GM18951 (cell line): ENCODE measurements around the gene TACC2.

Experiments used
- POLR2A ChIP-seq: IDR thresholded peaks from 4 replicates; pipeline ENCODE4 v1.6.1; 2011; ENCODE audit warnings: mild to moderate bottlenecking; ENCODE audit not compliant: insufficient read length, insufficient read depth; ENCODE audit errors: extremely low read depth
- in situ Hi-C: fragments of 300-500 bp; cut with MboI; formaldehyde crosslinking; loops from one replicate; pipeline ENCODE4 v1.12.0; 2022; ENCODE audit warnings: low sequenced_read_pairs, mixed read lengths, inconsistent platforms; ENCODE audit not compliant: unreplicated experiment

Gene TACC2

DNA sequence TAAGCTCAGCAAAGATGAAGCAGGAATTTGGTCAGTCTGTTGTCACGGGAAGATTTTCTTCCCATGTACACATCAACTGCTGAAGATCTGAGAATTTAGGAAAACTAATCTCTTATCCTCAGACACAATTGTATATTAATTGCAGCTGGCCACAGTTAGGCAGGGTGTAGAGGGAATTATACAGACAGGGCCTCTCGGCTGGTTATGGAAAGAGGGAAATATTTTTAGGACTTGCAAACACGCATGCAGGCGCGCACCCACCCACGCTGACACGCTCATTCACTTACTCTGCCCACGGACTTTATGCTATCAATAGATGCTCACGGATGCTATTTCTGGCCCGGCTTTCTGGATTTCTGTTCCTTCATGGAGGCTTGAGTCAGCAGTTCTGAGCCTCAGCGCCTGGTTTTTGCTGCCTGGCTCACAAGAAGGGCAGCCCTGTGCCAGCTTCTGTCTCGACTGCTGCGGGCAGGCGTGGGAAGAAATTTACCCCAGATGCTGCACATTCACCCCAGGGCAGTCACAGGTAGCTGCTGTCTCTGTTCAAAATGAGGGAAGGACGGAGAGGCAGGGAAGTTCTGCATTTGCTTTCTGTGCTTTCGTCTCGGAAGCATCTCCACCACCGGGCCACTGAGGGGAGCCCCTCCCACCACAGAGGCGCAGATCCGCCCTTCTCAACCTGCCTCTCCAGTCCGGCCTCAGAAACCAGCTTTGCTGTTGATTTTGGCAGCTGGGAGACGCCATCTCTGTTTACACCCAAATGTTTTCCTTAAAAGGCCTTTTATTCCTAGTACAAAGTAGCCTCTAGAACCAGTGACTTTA, 165.8 kb downstream of the TACC2 start:
- in situ Hi-C loops, result no loop called here
- no peak for TF ChIP-seq POLR2A

DNA sequence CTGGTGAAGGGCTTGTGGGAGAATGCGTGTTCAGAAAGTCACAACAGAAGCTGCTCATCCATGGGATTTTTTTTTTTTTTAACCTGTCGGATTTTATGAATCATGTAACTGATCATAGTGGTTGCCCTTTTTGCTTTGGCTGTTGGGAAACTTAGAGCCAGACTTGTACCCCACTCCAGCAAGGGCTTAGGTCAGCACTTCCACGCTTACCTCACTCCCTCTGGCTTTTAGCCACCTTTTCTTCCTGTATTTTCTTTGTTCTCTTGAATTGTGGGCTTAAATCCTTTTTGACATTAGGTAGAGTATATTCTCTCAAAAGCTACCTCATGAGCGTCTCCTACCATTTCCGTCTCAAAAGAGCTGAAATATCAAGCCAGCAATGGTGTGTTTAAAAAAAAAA, 168.5 kb downstream of the TACC2 start:
- in situ Hi-C loops, result no loop called here
- TF ChIP-seq POLR2A, result no peak

DNA sequence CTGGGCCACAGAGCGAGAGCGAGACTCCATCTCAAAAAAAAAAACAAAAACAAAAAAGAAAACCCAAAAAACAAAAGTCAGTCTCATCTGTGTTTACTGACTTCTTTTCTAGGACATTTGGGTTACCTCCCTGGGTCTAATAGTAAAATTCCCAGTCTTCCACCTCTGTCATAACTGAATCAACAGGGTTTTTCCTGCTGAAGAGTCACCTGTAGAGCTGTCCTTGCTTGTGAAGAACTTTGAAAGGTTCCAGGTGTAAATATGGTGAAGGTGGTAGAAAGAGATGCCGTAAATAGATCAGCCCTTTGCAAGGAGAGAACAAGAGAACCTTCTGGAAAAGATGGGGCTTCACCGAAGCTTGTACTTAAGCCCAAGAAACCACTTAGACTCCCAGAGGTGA, 169.4 kb downstream of the TACC2 start:
- no peak for TF ChIP-seq POLR2A
- in situ Hi-C loops, result no loop called here

DNA sequence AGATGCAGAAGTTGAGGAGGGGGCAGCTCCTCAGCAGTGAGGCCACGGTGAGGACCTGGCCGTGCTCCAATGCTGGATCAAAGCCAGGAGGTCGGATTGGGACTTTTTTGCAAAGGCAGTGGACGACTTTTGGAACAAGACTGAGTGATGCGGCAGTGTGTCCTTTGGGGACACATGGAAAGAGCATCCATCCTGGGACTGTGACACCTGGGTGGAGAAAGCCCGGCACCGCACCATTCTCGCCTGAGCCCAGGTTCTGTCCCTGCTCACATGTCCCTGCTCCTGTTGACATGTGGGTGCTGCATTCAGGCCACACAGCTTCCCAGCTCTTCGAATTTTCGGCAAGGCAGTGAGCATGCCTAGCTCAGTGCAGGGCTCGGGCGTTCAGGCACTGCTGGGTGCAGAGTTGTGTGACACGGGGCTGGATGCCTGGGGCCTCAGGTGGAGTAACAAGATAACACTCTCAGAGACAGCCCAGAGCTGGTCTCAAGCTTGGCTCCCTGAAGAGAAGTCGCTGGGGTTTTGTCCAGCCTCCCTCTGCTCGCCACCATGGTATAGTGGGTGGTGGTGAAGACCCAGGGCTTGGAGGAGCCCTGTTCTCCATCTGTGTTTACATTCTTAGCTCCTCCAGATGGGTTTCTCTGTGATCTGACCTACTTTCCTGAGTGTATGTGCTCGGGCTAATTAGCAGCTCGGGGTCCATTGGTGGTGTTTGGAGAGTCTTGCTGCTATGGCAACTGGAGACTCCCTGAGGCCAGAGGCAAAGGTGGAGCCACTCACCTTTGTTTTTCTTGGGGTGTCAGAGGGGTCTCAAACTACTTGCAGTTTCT, 170.4 kb downstream of the TACC2 start:
- TF ChIP-seq POLR2A, result no peak
- in situ Hi-C loops, result no loop called here

DNA sequence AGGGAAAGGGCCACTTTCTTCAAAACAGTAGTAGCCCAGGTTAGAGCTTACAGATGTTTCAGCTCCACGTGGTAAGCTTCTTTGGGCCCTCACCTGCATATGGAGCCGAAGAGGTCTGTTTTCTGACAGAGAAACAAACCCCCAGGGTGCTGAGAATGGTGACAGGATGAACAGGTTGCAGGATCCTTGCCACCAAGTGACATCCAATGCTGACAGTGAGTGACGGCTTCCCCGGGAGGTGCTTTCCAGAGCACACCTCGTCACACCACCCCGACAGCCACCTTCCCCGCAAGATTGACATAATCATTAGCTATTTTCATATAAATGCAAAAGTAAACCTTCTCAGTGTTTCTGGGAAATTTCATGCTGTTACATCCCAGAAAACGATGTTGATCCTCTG, 172.8 kb downstream of the TACC2 start:
- no peak for TF ChIP-seq POLR2A
- in situ Hi-C loops, result no loop called here

DNA sequence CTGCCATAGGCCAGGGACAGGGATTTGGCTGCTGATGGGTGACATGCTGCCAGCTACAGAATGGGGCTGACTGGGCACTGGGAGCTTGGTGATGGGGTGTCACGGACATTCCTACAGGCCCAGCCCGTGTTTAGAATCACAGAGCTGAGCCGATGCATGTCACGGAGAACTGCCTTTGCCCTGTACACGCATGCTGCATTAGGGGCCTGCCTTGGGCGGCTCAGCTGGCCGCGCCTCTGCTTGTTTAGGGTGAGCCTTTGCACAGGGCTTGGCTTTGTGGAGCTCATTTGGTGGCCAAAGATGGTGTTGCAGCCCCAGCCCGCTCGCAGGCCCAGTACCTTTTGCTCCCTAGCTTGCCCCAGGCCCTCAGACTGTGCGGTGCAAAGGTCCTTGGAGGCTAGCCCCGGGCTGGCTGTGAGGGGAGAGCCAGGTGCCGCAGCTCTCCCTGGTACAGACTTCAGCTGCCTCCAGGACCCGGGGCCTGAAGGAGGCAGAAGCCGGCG, 173.8 kb downstream of the TACC2 start:
- in situ Hi-C loops, result no loop called here
- TF ChIP-seq POLR2A, result no peak

DNA sequence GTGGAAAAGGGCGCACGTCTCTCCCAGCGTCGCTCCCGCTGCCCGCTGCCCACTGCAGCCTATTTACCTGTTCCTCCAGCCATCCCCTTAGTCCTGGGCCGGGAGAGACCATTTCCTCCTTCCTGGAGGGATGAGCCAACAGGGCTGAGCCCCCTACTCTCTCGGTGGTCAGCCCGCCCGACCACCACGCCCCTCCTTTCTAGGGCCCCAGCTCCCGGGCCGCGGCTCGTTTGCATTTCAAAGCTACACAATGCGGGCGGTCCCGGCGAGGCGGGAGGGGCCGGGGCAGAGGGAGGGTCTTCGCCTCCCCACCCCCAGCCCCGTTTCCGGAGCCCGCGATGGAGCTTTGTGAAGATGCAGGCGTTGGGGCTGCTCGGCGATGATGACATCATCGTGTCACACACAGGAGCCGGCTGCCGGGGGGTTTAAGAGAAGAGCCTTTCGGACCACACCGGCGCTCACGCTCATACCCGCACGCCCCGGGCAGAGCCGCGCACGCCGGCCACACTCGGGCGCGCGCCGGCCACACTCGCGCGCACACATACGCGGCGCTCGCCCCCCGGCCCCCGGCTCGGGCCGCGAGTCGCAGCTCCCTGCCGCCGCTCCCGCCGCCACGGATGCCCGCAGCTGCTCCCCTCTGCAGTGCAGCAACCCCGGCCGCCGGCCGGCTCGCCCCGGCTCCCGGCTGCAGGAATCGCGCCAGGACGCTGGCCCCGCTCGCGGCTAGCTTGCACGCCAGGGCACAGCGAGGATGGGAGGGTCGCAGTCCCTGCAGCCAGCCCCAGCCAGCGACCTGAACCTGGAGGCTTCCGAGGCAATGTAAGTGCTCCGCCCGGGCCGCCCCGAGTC, 174.4 kb downstream of the TACC2 start:
- in situ Hi-C loops, result no loop called here
- no peak for TF ChIP-seq POLR2A

DNA sequence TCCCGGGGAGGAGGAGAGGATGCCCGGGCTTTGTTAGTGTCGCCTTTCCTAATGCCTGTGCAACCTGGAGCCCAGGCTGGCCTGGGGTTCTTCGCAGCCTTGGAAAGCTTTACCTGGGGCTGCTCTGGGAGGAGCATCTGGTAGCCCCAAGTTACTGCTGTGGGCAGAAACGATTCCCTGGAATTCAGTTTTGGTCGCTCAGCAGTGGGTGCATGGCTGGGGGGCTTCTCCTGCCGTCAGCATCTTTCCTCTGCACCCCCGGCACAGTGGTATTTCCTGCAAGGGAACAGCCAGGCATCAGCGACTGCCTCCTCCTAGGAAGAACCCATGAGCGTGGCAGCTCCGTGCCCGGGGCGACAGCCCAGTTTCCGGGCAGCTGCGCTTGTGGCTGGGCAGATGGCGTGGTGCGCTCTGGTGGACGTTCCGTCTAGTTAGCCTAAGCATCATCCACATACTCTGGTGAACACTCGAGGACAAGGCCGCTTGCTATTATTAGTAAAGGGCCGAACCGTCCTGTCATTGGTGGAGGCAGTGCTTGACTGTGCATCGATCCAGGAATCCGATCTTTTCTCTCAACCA, 175.1 kb downstream of the TACC2 start:
- in situ Hi-C loops, result no loop called here
- no peak for TF ChIP-seq POLR2A

DNA sequence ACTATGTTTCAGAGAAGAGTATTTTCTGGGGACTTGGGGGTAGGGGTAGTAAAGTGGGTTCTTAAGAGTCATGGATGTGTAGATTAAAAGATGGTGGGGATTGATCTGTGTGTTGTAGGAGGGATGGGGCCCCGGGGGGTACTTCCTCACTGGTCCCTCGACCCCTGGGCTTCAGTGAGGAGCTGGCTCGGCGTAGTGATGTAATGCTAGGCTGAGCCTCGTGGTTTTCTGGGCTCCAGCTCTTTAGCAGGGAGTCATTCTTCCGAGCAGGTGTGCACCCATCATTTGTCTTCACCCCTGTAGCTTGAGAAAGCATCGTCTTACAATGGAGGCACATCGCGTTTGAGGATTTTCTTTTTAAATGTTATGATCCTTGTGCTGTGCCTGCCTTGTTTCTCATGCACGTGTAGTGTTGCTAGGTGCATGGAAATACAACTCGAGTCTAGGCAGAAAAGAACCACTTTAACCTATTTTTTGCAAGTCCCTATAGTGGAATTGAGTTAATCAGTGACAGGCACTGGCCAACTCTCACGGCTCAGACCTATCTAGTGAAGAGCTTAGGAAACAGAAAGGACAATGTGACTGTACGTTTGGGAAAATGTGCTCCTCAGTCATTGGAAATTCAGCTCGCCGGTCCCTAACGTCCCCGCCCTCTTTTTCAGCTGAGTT, 176.0 kb downstream of the TACC2 start:
- no peak for TF ChIP-seq POLR2A
- in situ Hi-C loops, result no loop called here

DNA sequence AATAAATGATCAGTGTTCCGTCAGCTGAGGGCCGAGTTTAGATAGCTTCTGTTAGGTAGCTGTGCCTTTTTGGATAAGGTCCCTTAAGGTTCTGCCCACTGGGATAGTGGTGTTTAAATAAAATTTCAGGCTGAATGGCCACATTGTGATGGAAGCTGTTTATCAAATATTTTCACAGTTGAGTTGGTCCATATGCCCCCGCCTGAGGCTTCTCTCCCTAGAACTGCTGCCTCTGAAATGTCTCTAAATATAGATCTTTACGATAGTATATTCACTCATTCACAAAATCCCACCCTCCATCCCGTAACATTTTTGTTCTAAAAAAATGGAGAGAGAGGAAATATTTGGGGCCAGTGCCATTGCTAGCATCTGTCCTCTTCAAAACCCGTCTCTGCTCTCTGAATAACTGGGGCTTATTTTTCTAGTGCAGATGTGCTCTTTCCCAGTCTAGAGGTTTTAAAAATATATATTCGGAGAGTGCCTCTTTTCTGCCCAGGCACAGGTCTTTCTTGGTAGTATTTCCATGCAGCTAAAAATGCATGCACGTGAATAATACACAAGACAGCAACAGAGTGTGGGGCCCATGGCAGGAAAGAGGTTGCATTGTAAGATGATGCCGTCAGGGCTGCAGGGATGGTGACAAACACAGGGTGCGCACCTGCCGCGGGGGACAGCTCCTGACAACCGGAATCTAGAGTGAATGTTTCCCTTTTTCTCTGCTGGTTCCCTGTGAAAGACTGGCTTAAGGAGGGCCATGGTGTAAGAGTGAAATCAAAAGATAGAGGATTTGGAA, 176.7 kb downstream of the TACC2 start:
- TF ChIP-seq POLR2A, result no peak
- in situ Hi-C loops, result no loop called here

DNA sequence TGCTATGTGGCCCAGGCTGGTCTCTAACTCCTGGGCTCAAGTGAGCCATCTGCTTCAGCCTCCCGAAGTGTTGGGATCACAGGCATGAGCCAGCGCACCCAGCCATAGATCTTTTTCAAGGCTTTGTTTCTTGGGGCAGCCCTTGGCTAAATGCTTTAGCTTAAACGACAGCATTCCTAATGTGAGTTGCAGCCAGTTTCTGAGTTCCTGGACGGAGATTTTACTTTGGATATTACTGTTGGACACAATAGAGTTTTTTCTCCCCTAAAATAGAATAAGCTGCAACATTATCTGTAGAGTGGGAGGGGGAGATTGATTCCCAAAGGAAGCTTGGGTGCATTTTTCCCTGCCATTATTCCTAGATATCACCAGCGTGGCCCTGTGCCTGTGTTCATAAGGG, 179.1 kb downstream of the TACC2 start:
- in situ Hi-C loops, result no loop called here
- no peak for TF ChIP-seq POLR2A
